ENCODE measurements around the gene COQ8A. TPM values are rescaled to one million over a fixed set of nuclear protein-coding genes. Genes with fewer than 3 reads are reported as not detected.

Gene COQ8A
- total and polyA plus RNA-seq, 2 donors (not counting 1 experiment from before 2014, with no cell fraction given) = 3.8 to 19.7 TPM

GRCh38 chr1:227009937-227010336, 69.8 kb downstream of the COQ8A start:
- H4K20me1 ChIP-seq (ENCODE audit: control insufficient read depth, extremely low read depth, insufficient read depth, low read length) = no peaks in the 10 kb centered on the region

GRCh38 chr1:227010645-227011044, 70.6 kb downstream of the COQ8A start:
- no peaks in the 10 kb centered on the region for H3K79me2 ChIP-seq (ENCODE audit: control insufficient read depth, insufficient read depth, low read length)
- no peak for TF ChIP-seq CTCF (conservative IDR thresholded peaks at IDR 0.05 in 1 of 2, IDR thresholded peaks at IDR 0.05 in 1 of 2; ENCODE audit: low read depth in 1 of 2, low read length in 2 of 2)
- no peak for TF ChIP-seq EZH2 (IDR thresholded peaks at IDR 0.05; ENCODE audit: low read length, missing control alignments)
- no peaks in the 10 kb centered on the region for H3K4me1 ChIP-seq (ENCODE audit: control insufficient read depth, extremely low read depth, insufficient read depth, low read length)
- H3K4me2 ChIP-seq (ENCODE audit: extremely low read depth, insufficient read depth, low read length) = no peak overlapping the region
- DNase-seq (ENCODE audit: low read depth in 2 of 2) = no peak
- H3K27me3 ChIP-seq (ENCODE audit: control insufficient read depth, insufficient read depth, low read length) = no peaks in the 10 kb centered on the region
- H4K20me1 ChIP-seq (ENCODE audit: control insufficient read depth, extremely low read depth, insufficient read depth, low read length) = no peaks in the 10 kb centered on the region
- H3K4me3 ChIP-seq (replicated peaks in 1 of 4; ENCODE audit: control extremely low read depth in 1 of 4, insufficient read depth in 1 of 4, low read depth in 3 of 4, low read length in 4 of 4) = no peak overlapping the region
- H3K36me3 ChIP-seq (ENCODE audit: control insufficient read depth, insufficient read depth, low read length) = no peaks in the 10 kb centered on the region
- no peak overlapping the region for H3K27ac ChIP-seq (ENCODE audit: insufficient read depth, low read length)
- H3K9me3 ChIP-seq (ENCODE audit: control insufficient read depth, insufficient read depth, low read depth, low read length) = no peaks in the 10 kb centered on the region
- no peak overlapping the region for H2AFZ ChIP-seq (ENCODE audit: low read length)
- no peak overlapping the region for H3K9ac ChIP-seq (ENCODE audit: insufficient read depth, low read length)

More at GRCh38 chr1:227009937-227010336, 69.8 kb downstream of the COQ8A start:
- H3K27ac ChIP-seq (ENCODE audit: insufficient read depth, low read length) = no peak overlapping the region
- no peaks in the 10 kb centered on the region for H3K27me3 ChIP-seq (ENCODE audit: control insufficient read depth, insufficient read depth, low read length)
- DNase-seq (ENCODE audit: low read depth in 2 of 2) = no peak
- H3K79me2 ChIP-seq (ENCODE audit: control insufficient read depth, insufficient read depth, low read length) = no peaks in the 10 kb centered on the region
- no peak overlapping the region for H3K9ac ChIP-seq (ENCODE audit: insufficient read depth, low read length)
- H3K4me1 ChIP-seq (ENCODE audit: control insufficient read depth, extremely low read depth, insufficient read depth, low read length) = no peaks in the 10 kb centered on the region
- TF ChIP-seq CTCF (conservative IDR thresholded peaks at IDR 0.05 in 1 of 2, IDR thresholded peaks at IDR 0.05 in 1 of 2; ENCODE audit: low read depth in 1 of 2, low read length in 2 of 2) = no peak
- no peak for TF ChIP-seq EZH2 (IDR thresholded peaks at IDR 0.05; ENCODE audit: low read length, missing control alignments)
- no peak overlapping the region for H3K4me3 ChIP-seq (replicated peaks in 1 of 4; ENCODE audit: control extremely low read depth in 1 of 4, insufficient read depth in 1 of 4, low read depth in 3 of 4, low read length in 4 of 4)
- no peak overlapping the region for H3K4me2 ChIP-seq (ENCODE audit: extremely low read depth, insufficient read depth, low read length)
- no peaks in the 10 kb centered on the region for H3K9me3 ChIP-seq (ENCODE audit: control insufficient read depth, insufficient read depth, low read depth, low read length)
- H3K36me3 ChIP-seq (ENCODE audit: control insufficient read depth, insufficient read depth, low read length) = no peaks in the 10 kb centered on the region
- H2AFZ ChIP-seq (ENCODE audit: low read length) = no peak overlapping the region

GRCh38 chr1:227016990-227017389, 76.9 kb downstream of the COQ8A start:
- H3K27me3 ChIP-seq (ENCODE audit: control insufficient read depth, insufficient read depth, low read length) = no peaks in the 10 kb centered on the region
- no peak for DNase-seq (ENCODE audit: low read depth in 2 of 2)
- H3K4me3 ChIP-seq (replicated peaks in 1 of 4; ENCODE audit: control extremely low read depth in 1 of 4, insufficient read depth in 1 of 4, low read depth in 3 of 4, low read length in 4 of 4) = no peak overlapping the region
- no peak overlapping the region for H2AFZ ChIP-seq (ENCODE audit: low read length)
- no peaks in the 10 kb centered on the region for H3K36me3 ChIP-seq (ENCODE audit: control insufficient read depth, insufficient read depth, low read length)
- H3K4me1 ChIP-seq (ENCODE audit: control insufficient read depth, extremely low read depth, insufficient read depth, low read length) = no peaks in the 10 kb centered on the region
- H3K4me2 ChIP-seq (ENCODE audit: extremely low read depth, insufficient read depth, low read length) = no peak overlapping the region
- H3K9me3 ChIP-seq (ENCODE audit: control insufficient read depth, insufficient read depth, low read depth, low read length) = no peaks in the 10 kb centered on the region
- no peaks in the 10 kb centered on the region for H3K79me2 ChIP-seq (ENCODE audit: control insufficient read depth, insufficient read depth, low read length)
- no peak overlapping the region for H3K27ac ChIP-seq (ENCODE audit: insufficient read depth, low read length)
- TF ChIP-seq CTCF (conservative IDR thresholded peaks at IDR 0.05 in 1 of 2, IDR thresholded peaks at IDR 0.05 in 1 of 2; ENCODE audit: low read depth in 1 of 2, low read length in 2 of 2) (no peak), EZH2 (IDR thresholded peaks at IDR 0.05; ENCODE audit: low read length, missing control alignments) (no peak)
- no peak overlapping the region for H3K9ac ChIP-seq (ENCODE audit: insufficient read depth, low read length)
- no peaks in the 10 kb centered on the region for H4K20me1 ChIP-seq (ENCODE audit: control insufficient read depth, extremely low read depth, insufficient read depth, low read length)

All from fibroblast of lung (primary cell).